ENCODE data around the gene PRC1.
"Not testable (repeated sequence)": the region's sequence is repeated elsewhere in the genome, so short reads cannot be mapped to it uniquely, and the experiment has no call there.

PRC1 gene

DNA sequence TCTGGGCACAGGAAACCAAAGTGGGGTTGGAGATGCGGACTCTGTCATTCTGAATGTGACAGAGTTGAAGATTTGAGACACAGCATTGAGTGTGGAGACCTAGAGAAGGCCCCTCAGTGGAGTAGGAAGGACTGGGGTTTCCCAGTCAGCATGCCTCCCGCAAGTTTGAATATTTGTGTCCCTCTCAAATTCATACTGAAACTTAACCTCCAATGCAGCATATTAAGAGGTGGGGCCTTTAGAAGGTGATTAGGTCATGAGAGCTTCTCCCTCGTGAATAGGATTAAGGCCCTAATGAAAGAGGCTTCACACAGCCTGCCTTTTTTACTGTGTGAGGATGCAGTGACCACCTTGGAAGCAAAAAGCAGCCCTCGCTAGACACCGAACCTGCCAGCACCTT is 70.0 kb downstream of the PRC1 start:
- FAIRE-seq (no peak), DNase-seq (ENCODE audit: insufficient read length, low spot score) (no peak)
- no peak for TF ChIP-seq POLR2A (IDR thresholded peaks at IDR 0.05; ENCODE audit: low read depth, low read length)

DNA sequence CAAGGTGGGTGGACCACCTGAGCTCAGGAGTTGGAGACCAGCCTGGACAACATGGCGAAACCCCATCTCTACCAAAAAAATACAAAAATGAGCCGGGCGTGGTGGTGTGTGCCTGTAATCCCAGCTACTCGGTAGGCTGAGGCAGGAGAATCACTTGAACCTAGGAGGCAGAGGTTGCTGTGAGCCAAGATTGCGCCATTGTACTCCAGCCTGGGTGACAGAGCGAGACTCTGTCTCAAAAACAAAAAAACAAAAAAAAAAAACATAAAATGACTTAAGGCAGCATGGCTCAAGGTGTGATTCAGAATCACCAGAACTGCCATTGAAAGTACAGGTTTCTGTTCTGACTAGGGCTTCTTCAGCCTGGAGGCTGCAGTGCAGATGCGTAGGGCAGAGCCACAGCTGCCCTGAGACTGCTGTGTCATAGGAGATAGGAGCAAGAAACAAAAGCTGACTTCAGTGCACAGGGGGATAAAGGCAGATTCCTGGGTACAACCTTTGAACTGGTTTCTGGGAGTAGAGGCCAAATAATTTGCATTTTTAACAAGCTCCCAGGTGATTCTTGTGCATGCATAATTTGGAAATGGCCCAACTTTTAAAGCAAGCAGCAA is 71.5 kb downstream of the PRC1 start:
- FAIRE-seq; DNase-seq (ENCODE audit: insufficient read length, low spot score): not testable (repeated sequence)

DNA sequence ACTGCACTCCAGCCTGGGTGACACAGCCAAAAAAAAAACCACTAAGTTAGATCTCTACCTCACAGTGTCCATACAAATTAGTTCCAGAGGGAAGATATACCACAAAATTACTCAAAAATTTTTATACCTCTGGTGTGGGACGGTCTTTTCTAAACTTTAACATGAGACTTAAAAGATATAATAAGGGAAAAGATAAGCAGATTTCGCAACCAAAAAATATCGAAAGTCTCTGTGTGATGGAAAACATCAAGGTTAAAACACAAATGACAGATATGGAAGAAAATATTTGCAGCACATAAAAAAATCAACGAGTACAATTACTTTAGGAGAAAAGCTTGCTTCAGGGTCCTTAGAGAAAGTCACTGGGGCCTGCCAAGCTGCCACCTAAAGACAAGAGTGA is 72.4 kb downstream of the PRC1 start:
- no peak for TF ChIP-seq POLR2A (IDR thresholded peaks at IDR 0.05; ENCODE audit: low read depth, low read length)
- no peak for DNase-seq (ENCODE audit: insufficient read length, low spot score)
- FAIRE-seq: no peak

DNA sequence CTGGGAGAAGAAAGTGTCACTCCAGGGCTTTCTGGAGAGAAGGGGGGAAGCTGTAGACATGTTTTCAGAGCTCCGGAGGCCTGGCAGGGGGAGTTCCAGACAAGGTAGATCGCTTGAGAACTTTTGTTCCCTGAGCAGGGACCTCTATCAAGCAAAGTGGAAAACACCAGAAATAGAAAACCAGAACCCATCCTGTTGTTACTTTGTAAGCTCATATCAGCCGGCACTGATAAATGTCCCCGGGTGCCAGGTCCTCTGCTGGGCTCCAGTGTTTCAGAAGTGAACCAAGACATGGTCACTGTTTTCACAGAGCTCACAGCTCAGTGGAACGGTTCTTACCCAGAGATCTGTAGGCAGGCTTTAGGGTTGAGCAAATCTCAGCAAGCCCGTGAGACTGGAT is 75.5 kb downstream of the PRC1 start:
- FAIRE-seq: no peak
- no peak for DNase-seq (ENCODE audit: insufficient read length, low spot score)
- no peak for TF ChIP-seq POLR2A (IDR thresholded peaks at IDR 0.05; ENCODE audit: low read depth, low read length)

DNA sequence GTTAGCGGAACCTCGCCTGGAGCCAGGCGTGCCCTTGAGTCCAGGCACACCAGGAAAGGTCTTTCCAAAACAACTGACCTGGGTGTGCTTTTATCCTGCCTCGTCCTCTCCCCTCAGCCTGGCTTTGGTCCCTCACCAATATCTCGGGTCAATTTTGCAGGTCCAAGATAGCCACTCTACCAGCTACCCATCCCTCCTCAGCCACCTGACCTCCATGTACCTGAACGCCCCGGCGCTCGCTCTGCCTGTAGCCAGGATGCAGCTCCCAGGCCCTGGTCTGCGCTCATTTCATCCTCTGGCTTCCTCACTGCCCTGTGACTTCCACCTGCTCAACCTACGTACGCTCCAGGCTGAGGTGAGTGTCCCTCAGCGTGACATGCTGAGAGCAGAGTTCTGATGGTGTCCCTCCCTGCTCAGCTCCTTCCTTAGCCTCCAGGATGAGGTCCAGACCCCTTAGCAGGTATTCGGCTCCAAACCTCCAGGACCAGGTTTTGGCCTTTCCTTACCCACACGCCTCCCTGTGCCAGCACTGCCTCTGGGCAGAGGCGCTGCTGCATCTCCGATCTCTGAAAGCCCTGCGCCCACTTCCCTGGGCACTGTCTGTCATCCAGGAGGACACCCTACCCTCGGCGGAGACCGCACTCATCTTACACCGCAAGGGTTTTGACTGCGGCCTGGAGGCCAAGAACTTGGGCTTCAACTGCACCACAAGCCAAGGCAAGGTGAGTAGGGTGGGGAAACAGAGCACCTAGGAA is 76.1 kb downstream of the PRC1 start:
- no peak for FAIRE-seq
- DNase-seq (ENCODE audit: insufficient read length, low spot score): no peak
- TF ChIP-seq POLR2A (IDR thresholded peaks at IDR 0.05; ENCODE audit: low read depth, low read length): no peak

DNA sequence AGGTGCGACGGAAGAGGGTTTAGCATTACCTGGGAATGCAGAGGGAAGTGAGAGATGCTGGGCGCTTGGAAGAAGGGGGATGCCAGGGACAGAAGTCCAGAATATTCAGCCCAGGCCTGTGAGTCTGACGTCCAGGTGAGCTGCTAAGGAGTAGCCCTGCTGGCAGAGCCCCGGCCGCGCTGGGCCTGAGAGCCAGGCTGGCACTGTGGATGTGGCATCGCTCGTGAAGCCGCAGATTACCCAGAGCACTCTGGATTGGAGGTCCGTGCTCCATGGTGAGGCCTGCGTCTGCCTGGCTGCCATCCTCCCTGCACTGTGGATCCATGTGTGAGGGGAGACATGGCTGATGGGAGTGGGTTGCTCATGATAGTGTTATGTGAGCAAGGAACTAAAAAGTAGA is 76.8 kb downstream of the PRC1 start:
- FAIRE-seq (no peak), DNase-seq (ENCODE audit: insufficient read length, low spot score) (no peak)
- TF ChIP-seq POLR2A (IDR thresholded peaks at IDR 0.05; ENCODE audit: low read depth, low read length): no peak

DNA sequence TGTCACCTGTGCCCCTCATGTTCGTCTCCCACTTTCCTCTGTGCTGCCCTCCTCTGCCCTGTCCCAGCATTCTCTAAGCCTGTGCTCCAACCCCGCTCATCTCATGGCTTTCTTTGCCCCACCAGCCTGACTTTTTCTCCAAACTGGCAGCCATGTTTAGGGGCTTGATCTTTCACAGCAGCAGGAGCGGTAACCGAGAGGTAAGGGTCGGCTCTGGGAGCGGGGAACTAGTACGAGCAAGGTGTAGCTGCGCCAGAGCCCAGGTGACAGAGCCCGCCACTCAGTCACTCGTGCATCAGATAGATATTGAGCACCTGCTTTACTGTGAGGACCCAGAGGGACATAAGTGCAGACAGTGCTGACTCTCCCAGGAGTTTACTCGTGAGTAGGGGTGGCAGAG is 77.9 kb downstream of the PRC1 start:
- no peak for TF ChIP-seq POLR2A (IDR thresholded peaks at IDR 0.05; ENCODE audit: low read depth, low read length)
- no peak for FAIRE-seq

More for the DNA sequence above, 77.9 kb downstream of the PRC1 start:
- no peak for DNase-seq (ENCODE audit: insufficient read length, low spot score)

Data from H54 (cell line).